ENCODE data around the gene TMUB1.

Gene TMUB1, protein sequence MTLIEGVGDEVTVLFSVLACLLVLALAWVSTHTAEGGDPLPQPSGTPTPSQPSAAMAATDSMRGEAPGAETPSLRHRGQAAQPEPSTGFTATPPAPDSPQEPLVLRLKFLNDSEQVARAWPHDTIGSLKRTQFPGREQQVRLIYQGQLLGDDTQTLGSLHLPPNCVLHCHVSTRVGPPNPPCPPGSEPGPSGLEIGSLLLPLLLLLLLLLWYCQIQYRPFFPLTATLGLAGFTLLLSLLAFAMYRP

DNA sequence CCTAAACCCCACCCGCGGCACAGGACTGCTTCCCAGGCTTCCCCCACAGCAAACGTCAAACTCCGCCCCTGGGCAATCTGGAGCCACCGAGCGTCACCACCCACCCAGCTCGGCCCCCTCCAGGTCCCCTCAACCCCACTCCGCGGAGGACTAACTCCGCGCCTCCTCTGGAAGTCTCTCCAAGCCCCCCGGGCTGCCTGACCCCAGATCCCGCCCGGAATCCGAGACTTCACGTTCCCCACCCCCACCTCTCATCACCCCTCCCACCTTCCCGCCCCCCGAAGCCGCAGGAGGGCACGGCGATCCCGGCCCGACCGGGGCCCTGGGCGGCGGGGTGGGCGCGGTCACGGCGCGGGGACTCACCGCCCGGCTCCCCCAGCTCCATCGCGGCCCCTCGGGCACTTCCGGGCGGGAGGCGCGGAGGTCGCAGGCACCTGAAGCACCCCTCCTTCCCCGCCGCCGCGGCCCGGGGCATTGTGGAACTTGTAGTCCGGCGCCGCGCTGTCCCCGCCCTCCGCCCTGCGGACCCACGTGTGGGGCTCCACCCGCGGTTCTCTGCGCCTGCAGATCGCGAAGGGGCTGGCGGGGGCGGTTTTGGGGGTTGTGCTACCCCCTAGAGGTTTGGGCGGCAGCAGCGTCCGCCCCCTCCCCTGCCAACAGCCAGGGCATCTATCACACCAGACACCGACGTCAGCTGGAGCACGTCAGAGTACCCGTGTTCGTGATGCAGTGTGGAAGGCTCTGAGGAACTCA lies at the start of gene TMUB1:
Gene TMUB1 (minus strand): TSS at position 423 of the 753 bp plus-strand sequence. CDS start 930 bp downstream, outside the sequence.
- ChIA-PET CTCF (interaction anchor here (1.1 to 19.2 kb wide), 3 partner anchors 21 to 72 kb away, joined by 3 to 347 read pairs (median 3); no protein-coding TSS in a partner anchor), POLR2A (no interaction called here)
- TF ChIP-seq, protein P1, sequence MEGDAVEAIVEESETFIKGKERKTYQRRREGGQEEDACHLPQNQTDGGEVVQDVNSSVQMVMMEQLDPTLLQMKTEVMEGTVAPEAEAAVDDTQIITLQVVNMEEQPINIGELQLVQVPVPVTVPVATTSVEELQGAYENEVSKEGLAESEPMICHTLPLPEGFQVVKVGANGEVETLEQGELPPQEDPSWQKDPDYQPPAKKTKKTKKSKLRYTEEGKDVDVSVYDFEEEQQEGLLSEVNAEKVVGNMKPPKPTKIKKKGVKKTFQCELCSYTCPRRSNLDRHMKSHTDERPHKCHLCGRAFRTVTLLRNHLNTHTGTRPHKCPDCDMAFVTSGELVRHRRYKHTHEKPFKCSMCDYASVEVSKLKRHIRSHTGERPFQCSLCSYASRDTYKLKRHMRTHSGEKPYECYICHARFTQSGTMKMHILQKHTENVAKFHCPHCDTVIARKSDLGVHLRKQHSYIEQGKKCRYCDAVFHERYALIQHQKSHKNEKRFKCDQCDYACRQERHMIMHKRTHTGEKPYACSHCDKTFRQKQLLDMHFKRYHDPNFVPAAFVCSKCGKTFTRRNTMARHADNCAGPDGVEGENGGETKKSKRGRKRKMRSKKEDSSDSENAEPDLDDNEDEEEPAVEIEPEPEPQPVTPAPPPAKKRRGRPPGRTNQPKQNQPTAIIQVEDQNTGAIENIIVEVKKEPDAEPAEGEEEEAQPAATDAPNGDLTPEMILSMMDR (IDR thresholded peaks at IDR 0.05; ENCODE audit: insufficient read depth, low read length, missing control alignments), result no peak
- peak within 1 kb of the TSS; percentile 71 for H3K4me3 ChIP-seq (ENCODE audit: low read depth, low read length)
- DNase-seq (ENCODE audit: low read depth, low spot score), result no peak

DNA sequence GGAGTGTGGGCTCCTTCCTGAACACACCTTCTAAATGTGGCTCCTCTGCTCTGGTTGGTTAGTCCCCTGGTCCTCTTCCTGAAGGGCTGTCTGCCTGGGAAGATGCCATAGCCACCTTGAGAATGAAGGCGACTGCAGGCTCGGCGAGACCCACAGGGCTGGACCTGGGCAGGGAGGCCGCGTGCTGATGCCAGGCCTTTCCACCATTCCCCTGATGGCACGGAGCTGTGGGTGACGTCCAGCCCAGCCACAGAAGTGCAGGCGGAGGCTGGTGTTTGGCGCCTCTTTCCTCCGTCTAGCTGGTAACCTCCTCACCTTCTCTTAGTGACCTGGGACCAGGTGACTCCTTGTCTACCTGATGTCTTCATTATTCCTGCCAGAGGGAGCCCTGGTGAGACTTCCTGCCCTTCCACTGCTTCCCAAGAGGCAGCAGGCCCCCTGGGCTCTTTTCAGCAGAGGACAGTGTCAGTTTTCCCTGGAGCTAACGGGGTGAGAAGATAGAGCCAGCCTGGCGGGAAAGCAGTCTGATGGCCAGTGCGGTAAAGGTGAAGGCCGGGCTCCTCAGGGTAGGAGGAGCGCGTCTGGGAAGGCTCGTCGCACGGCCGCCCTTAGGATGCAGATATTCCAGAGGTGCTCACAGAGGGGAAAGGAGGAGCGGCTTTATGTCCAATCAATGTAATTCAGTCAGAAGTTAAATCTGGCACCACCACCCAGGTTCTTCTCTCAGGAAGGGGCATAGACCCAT lies 49.3 kb upstream of the TMUB1 start:
- TF ChIP-seq, protein P1 (IDR thresholded peaks at IDR 0.05; ENCODE audit: insufficient read depth, low read length, missing control alignments), result no peak
- POLR2A ChIA-PET, result no interaction called here
- no peak overlapping the region for H3K4me3 ChIP-seq (ENCODE audit: low read depth, low read length)
- DNase-seq (ENCODE audit: low read depth, low spot score), result no peak
- CTCF ChIA-PET, result interaction anchor here (1.0 to 2.1 kb wide), 3 partner anchors 9 to 21 kb away, joined by 3 to 6 read pairs (median 3); no protein-coding TSS in a partner anchor

DNA sequence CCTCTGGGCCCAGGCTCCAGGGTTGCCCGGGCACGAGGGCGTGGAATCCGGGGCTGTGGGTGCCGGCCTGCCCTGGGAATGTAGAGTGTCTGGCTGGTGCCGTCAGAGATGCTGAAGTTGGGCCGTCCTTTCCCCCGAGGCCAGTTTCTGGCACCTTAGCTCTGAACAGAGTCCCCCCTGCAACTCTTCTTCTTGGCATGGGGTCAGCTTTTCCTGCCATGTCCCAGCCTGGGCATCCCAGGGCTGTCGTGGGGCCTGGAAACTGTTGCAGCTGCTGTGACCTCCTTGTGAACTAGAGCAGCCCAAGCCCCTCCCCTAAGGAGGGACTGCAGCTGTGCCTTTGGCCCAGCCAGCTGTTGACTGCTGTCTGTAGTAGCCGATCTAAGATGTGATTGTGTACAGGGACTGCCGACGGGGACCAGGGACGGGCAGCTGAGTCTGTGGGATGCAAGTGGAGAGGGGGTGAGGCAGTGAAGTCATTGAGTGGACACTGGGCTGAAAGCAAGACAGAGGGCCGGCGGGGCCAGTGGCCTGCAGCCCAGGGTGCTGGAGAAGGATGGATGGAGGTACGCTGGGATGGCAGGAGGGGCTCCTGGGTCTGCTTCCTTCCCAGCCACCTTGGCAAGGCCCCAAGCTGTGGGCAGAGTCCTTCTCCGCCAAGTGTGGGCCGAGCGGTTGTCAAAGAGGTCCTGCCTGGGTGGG lies 48.5 kb upstream of the TMUB1 start:
- DNase-seq (ENCODE audit: low read depth, low spot score), result no peak
- no peak overlapping the region for H3K4me3 ChIP-seq (ENCODE audit: low read depth, low read length)
- POLR2A ChIA-PET, result no interaction called here
- CTCF ChIA-PET, result interaction anchor here (1.1 to 2.1 kb wide), 2 partner anchors 8 to 16 kb away, joined by 4 to 6 read pairs; no protein-coding TSS in a partner anchor
- TF ChIP-seq, protein P1 (IDR thresholded peaks at IDR 0.05; ENCODE audit: insufficient read depth, low read length, missing control alignments), result no peak

DNA sequence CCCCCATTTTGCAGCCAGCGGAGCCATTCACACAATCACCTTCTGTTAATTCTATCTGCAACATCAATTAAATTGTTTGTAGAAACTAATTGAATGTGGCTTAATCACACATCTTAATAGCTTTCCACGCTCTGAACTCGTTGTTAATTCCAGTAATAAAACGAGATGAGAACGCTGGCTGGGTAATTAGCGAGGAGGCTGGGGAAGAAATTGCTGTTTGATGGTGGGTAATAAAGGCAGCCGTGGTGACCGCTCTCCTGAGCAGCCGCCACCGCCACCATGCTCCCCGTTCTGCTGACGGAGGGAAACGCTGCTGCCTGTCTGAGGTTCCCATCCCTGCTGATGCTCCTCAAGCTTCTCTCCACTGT lies 47.9 kb upstream of the TMUB1 start:
- TF ChIP-seq, protein P1 (IDR thresholded peaks at IDR 0.05; ENCODE audit: insufficient read depth, low read length, missing control alignments), result no peak
- no peak overlapping the region for H3K4me3 ChIP-seq (ENCODE audit: low read depth, low read length)
- ChIA-PET POLR2A (no interaction called here), CTCF (interaction anchor here (1.1 to 2.8 kb wide), 4 partner anchors 9 to 38 kb away, joined by 3 to 14 read pairs (median 5); no protein-coding TSS in a partner anchor)
- no peak for DNase-seq (ENCODE audit: low read depth, low spot score)

DNA sequence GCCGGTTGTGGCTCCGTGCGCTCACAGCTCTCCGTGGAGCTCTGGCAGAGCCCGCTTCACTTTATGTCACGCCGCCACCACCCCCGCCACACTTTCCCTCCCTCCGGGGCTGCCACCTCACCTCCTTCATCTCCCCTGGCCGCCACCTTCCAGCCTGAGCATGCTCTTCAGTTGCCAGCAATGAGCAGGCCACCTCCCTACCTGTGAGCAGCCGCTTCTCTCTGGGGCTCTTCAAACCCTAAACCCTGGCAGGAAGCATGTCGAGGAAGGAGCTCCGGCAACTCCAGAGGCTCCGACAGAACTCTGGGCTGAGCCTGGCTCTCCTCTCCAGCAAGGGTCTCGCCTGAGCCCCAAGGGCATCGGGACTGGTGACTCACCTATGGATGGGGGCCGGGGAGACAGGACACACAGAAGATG lies 47.5 kb upstream of the TMUB1 start:
- ChIA-PET POLR2A (no interaction called here), CTCF (interaction anchor here (1.1 to 2.8 kb wide), 4 partner anchors 9 to 39 kb away, joined by 3 to 14 read pairs (median 5); no protein-coding TSS in a partner anchor)
- H3K4me3 ChIP-seq (ENCODE audit: low read depth, low read length), result no peak overlapping the region
- TF ChIP-seq, protein P1 (IDR thresholded peaks at IDR 0.05; ENCODE audit: insufficient read depth, low read length, missing control alignments), result no peak
- DNase-seq (ENCODE audit: low read depth, low spot score), result no peak

Measured in AG04449 (cell line).